Femur (tissue), 1 donor: ENCODE measurements around the gene CCDC12.
"Not testable (repeated sequence)": the region's sequence is repeated elsewhere in the genome, so short reads cannot be mapped to it uniquely, and the experiment has no call there.

Experiments used
- DNase-seq: peaks from one replicate; pipeline ENCODE4 v3.0.0-alpha.2; 2017

The CCDC12 gene

GRCh38 chr3:46978985-46979944 is 2.7 kb upstream of the CCDC12 start, which contains the start of gene NBEAL2:
Gene NBEAL2 (plus strand): TSS chr3:46979666. CDS start chr3:46979862, 196 bp downstream.
- peak; percentile 95 for DNase-seq

GRCh38 chr3:46978381-46978780 is 1.8 kb upstream of the CCDC12 start:
- no peak for DNase-seq

DNA sequence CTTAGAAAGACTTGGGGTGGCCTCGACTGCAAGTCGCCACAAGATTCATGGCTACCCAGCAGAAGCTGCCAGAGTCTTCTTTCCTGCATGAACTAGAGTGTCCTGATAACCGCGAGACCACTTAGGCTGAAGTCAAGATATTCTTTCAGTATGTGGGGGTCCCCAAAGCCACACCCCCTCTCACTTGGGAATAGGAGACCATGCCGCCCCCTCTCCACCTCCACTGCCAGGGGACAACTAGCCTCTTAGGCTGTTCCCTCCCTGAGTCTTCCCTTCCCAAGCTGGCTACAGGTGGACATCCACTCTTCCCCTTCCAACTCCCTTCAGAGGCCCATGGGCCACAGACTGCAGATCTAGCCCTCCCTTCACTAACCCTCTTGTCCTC is 1.3 kb upstream of the CCDC12 start:
- no peak for DNase-seq

GRCh38 chr3:46974421-46975171 is 1.9 kb downstream of the CCDC12 start:
- no peak for DNase-seq

- no peak for DNase-seq
Measured at GRCh38 chr3:46972396-46972795, 4.1 kb downstream of the CCDC12 start.

- peak; percentile 13 for DNase-seq
Measured at GRCh38 chr3:46971742-46972141, 4.8 kb downstream of the CCDC12 start.

GRCh38 chr3:46971151-46971550 is 5.4 kb downstream of the CCDC12 start:
- DNase-seq, result no peak

GRCh38 chr3:46970391-46971091 is 6.0 kb downstream of the CCDC12 start:
- DNase-seq, result peak; percentile 17

- DNase-seq, result no peak
Measured at GRCh38 chr3:46968783-46969428, 7.6 kb downstream of the CCDC12 start.

DNA sequence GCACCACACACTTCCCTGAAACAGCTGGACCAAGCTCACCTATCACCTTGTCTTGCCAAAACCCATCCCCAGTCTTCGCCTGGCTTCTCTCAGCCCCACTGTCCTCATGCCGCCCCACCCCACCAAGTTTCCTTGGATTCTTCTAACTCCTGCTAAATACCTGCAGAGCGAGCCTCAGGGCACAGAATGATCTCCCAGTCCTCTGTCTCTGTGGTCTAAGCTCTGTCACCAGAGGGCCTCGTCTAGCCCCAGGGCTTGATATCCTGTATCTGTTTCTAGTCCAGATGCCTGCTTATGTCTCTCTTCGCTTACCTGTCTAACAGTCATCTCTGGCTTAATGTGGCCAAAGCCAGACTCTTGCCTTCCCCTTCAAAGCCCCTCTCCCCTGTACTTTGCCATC is 9.7 kb downstream of the CCDC12 start:
- no peak for DNase-seq

- DNase-seq, result no peak
Measured at GRCh38 chr3:46965151-46965550, 11.4 kb downstream of the CCDC12 start.

DNA sequence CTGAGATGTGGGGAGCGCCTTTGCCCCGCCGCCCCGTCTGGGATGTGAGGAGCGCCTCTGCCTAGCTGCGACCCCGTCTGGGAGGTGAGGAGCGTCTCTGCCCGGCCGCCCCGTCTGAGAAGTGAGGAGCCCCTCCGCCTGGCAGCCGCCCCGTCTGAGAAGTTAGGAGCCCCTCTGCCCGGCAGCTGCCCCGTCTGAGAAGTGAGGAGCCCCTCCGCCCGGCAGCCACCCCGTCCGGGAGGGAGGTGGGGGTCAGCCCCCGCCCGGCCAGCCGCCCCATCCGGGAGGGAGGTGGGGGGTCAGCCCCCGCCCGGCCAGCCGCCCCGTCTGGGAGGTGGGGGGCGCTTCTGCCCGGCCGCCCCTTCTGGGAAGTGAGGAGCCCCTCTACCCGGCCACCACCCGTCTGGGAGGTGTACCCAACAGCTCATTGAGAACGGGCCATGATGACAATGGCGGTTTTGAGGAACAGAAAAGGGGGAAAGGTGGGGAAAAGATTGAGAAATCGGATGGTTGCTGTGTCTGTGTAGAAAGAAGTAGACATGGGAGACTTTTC is 12.4 kb downstream of the CCDC12 start:
- DNase-seq, result not testable (repeated sequence)

GRCh38 chr3:46962990-46963389 is 13.6 kb downstream of the CCDC12 start:
- no peak for DNase-seq

- DNase-seq, result no peak
Measured at GRCh38 chr3:46962427-46962826, 14.1 kb downstream of the CCDC12 start.

- no peak for DNase-seq
Measured at GRCh38 chr3:46960835-46961234, 15.7 kb downstream of the CCDC12 start.

- DNase-seq, result peak; percentile 23
Measured at GRCh38 chr3:46960081-46960701, 16.4 kb downstream of the CCDC12 start.

- no peak for DNase-seq
Measured at GRCh38 chr3:46959161-46959511, 17.4 kb downstream of the CCDC12 start.

DNA sequence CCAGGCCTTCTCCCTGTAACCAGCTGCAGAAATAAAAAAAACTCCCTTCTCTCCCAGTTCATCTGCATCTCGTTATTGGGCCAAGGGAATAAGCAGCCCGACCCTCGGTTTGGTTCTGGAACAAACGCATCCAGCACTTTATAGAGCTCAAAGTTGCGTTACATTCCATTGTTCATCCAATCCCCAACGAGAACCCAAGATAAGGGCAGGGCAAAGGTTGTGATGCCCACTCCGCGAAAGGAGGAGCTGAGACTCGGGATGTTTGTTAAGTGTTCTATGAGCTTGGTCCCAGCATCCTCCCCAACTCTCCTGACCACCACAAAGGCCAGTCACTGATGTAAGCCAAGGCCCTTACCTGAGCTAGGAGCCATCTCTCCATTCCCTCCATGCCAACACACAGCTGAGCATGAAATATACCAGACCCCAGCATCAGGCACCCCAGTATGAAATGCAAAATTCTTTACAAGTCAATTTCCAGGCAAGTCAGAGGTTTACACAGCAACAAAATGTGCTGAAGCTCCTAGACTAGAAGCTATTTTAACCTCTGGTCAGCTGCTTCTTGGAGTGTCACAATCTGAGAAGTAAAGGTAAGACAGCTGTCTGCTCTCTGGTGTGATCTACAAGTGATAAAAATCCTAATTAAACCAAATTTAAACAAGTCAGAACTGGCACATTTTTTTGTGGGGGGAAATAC is 17.9 kb downstream of the CCDC12 start:
- DNase-seq, result no peak

GRCh38 chr3:46957092-46957820 is 19.3 kb downstream of the CCDC12 start:
- no peak for DNase-seq

DNA sequence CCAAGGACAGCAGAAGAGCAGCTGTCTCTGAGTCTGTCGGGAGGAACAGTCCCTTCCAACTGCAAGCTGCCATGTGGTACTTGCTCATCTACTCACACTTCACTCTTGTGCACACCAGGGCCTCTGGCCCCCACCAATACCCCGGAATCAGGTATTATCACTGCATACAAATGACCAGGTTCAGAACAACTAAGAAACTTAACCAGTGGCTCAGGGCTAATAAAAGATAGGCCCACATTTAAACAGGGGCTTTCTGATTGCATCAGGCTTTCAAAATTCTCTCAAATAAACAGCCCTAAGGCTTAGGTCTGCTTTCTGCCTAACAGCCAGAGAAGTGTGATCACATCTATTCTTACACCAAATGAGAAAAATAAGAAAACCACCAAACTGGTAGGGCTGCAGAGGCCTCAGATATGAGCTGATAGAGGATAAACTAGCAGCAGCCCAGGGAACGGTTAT is 20.7 kb downstream of the CCDC12 start:
- DNase-seq, result no peak
